AG04449 (cell line): ENCODE data around the gene LTN1.
"Not testable (repeated sequence)": the region's sequence is repeated elsewhere in the genome, so short reads cannot be mapped to it uniquely, and the experiment has no call there.

Source experiments
- CTCF ChIA-PET: fragments of 350-600 bp; formaldehyde crosslinking; extraction: SDS; loops from one replicate; lab custom pipeline; 2021; ENCODE audit warnings: antibody characterized with exemption; lab: Yijun Ruan, JAX
- POLR2A ChIA-PET: fragments of 400-600, 350-600 bp; formaldehyde crosslinking; extraction: SDS; loops from one replicate; lab custom pipeline; 2020; ENCODE audit warnings: antibody characterized with exemption, inconsistent platforms; lab: Yijun Ruan, JAX
- DNase-seq: peaks from one replicate; pipeline ENCODE4 v3.0.0-alpha.2; 2010; ENCODE audit warnings: low read depth, low spot score
- H3K4me3 ChIP-seq: 2 replicates; pipeline ENCODE4 v1.5.1; 2011; ENCODE audit warnings: low read depth, mild to moderate bottlenecking, control low read depth, low read length
- TF ChIP-seq, protein P1 (sequence below): IDR thresholded peaks from one replicate; pipeline ENCODE4 v1.5.1; 2011; ENCODE audit warnings: mild to moderate bottlenecking, moderate library complexity, low read length, control low read depth, inconsistent platforms; ENCODE audit not compliant: insufficient read depth; ENCODE audit errors: missing control alignments

LTN1 gene

DNA sequence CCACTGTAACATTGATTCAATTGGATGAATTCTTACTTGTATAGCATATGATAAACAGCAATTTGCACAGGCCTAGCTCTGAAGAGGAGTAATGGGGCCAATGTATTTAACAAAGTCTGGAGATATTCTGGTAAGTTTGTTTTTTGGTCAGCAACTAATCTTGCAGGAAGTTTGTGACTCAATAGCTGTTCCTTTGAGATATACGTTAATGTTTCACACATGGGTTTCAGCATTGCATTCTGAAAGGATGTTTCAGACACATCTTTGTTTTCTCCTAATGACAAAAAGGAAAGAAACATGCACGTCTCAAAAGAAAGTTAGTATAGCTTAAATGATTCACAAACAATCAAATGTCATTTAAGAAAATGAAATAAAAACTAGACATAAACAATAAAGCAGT, 49.0 kb downstream of the LTN1 start:
- TF ChIP-seq, protein P1, sequence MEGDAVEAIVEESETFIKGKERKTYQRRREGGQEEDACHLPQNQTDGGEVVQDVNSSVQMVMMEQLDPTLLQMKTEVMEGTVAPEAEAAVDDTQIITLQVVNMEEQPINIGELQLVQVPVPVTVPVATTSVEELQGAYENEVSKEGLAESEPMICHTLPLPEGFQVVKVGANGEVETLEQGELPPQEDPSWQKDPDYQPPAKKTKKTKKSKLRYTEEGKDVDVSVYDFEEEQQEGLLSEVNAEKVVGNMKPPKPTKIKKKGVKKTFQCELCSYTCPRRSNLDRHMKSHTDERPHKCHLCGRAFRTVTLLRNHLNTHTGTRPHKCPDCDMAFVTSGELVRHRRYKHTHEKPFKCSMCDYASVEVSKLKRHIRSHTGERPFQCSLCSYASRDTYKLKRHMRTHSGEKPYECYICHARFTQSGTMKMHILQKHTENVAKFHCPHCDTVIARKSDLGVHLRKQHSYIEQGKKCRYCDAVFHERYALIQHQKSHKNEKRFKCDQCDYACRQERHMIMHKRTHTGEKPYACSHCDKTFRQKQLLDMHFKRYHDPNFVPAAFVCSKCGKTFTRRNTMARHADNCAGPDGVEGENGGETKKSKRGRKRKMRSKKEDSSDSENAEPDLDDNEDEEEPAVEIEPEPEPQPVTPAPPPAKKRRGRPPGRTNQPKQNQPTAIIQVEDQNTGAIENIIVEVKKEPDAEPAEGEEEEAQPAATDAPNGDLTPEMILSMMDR: no peak
- POLR2A ChIA-PET: no interaction called here
- DNase-seq: no peak
- CTCF ChIA-PET: interaction anchor here (0.8 to 1.9 kb wide), 4 partner anchors 9 to 198 kb away, joined by 3 to 12 read pairs (median 4); no protein-coding TSS in a partner anchor
- H3K4me3 ChIP-seq: no peak overlapping the region

DNA sequence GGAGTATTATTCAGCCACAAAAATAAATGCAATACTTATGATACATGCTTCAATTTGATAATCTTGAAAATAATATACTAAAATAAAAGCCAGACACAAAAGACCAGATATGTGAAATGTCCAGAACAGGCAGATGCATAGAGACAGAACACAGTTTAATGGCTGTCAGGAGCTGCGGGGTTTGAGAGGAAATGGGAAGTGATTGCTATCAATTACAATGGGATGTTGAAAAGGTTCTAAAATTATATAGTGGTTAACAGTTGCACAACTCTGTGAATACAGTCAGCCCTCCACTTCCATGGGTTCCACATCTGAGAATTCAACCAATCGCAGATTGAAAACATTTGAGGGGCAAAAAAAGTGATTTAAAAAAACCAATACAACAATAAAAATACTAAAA, 54.0 kb downstream of the LTN1 start:
- no peak for DNase-seq
- POLR2A ChIA-PET: no interaction called here

DNA sequence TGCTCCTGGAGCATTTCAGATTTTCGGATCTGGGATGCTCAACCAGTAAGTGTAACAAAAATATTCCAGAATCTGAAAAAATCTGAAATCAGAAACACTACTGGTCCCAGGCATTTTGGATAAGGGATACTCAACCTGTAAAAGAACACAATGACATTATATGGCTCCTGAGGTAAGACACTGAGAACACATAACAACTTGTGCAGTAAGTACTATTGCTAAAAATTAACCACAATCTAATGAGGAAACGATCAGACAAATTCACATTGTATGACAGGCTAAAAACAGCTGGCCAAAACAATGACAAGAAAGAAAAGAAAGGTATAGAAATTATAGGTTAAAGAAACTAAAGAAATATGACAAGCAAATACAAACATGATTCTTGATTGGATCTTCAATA, 54.9 kb downstream of the LTN1 start:
- TF ChIP-seq, protein P1: no peak
- ChIA-PET POLR2A (no interaction called here), CTCF (interaction anchor here (7.0 kb wide), 1 partner anchor 193 kb away, joined by 85 read pairs; no protein-coding TSS in a partner anchor)
- no peak overlapping the region for H3K4me3 ChIP-seq
- DNase-seq: no peak

More for the DNA sequence above, 54.0 kb downstream of the LTN1 start:
- TF ChIP-seq, protein P1: no peak
- H3K4me3 ChIP-seq: no peak overlapping the region
- CTCF ChIA-PET: interaction anchor here (0.8 to 7.0 kb wide), 10 partner anchors 10 to 517 kb away, joined by 3 to 85 read pairs (median 6); partner anchors contain the start of gene LTN1

DNA sequence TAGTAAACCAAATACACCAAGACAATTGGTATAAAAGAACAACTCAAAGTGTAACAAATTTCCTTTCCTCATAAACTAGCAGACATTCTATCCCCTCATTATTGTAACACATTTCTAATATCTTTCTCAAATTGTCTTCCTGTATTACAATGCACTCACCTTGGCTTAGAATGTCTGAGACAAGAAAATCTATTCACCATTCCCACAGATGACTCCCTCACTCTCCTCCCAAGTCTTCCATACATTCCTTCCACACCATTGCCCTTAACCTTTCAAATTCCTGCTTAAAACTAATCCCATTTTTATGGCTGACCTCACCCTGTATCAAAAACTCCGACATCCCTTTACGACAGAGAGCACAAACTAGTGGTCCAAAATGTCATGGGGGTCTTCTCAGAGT, 56.0 kb downstream of the LTN1 start:
- ChIA-PET POLR2A (no interaction called here), CTCF (interaction anchor here (7.0 kb wide), 1 partner anchor 192 kb away, joined by 85 read pairs; no protein-coding TSS in a partner anchor)
- TF ChIP-seq, protein P1: no peak

DNA sequence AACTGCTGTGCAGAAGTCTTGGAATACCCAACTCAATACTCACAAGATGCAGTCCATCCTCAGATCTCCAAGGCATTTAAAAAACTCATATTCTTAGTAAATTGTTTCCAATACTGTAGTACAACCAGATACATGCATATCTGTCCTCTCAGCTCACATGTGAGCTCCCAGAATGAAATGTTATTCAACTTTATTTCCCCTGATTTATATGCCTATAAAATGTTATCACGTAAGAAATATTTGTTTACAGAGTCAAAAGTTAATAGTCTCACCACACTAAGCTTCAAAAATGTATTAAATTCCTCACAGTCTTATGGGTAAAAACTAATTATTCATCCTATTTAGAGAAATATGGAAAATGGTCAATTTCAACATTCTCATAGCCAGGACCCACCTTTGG, 56.6 kb downstream of the LTN1 start:
- POLR2A ChIA-PET: no interaction called here
- no peak overlapping the region for H3K4me3 ChIP-seq
- DNase-seq: peak; percentile 14
- TF ChIP-seq, protein P1: no peak
- CTCF ChIA-PET: interaction anchor here (0.7 to 7.0 kb wide), 2 partner anchors 191 to 600 kb away, joined by 3 to 85 read pairs; no protein-coding TSS in a partner anchor

More for the DNA sequence above, 56.0 kb downstream of the LTN1 start:
- no peak for DNase-seq
- no peak overlapping the region for H3K4me3 ChIP-seq

DNA sequence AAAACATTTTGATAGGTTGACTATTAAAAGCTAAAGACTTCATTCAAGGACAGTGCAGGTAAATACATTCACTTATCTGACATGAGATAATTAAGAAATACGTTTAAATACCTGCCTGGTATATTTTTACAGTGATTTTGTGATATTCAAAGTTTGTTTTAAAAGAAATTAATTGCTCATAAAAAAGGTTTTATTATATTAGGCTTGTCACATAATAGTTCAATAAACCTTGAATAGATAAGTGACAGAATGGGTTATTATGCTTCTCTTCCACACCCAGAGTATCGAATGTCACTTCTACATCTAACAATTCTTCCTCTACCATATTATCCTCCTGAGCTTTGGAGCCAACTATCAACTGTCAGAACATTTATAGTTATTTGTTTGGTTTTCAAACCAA, 60.0 kb downstream of the LTN1 start:
- H3K4me3 ChIP-seq: no peak overlapping the region
- DNase-seq: no peak
- TF ChIP-seq, protein P1: no peak
- ChIA-PET POLR2A (no interaction called here), CTCF (interaction anchor here (2.8 kb wide), 1 partner anchor 187 kb away, joined by 11 read pairs; no protein-coding TSS in a partner anchor)

DNA sequence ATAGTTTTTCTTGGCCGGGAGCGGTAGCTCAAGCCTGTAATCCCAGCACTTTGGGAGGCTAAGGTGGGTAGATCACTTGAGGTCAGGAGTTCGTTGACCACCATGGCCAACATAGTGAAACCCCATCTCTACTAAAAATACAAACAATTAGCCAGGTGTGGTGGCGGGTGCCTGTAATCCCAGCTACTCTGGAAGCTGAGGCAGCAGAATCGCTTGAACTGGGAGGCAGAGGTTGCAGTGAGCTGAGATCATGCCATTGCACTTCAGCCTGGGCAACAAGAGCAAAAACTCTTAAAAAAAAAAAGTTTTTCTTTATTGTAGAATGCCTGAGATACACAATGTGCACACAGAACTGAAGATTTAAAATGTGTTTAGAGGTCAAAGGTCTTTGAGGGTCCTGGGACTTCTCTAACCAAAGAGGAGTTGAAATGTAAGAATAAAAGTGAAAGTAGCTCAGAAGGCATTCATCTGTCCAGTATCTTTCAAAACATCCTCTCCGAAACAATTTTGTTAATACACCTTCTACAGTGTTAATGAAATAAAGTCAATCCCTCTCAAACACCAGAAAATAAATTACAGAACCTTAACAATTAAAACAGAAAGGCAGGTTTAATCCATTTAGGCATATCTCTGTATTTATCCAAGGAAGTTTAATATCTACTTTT, 60.8 kb downstream of the LTN1 start:
- POLR2A ChIA-PET: not testable (repeated sequence)
- CTCF ChIA-PET: interaction anchor here (1.0 to 2.8 kb wide), 3 partner anchors 19 to 186 kb away, joined by 3 to 11 read pairs (median 4); no protein-coding TSS in a partner anchor

More for the DNA sequence above, 60.8 kb downstream of the LTN1 start:
- not testable (repeated sequence) for H3K4me3 ChIP-seq, DNase-seq
